Activated CD4-positive, alpha-beta T cell treated with anti-CD3 and anti-CD28 coated beads, Interleukin-2, amount 50 U/mL, for 48 hours (primary cell): Measurements from ENCODE around the gene PCYT1B.
A peak's percentile ranks its signal among the peaks of the same experiment; 100 is the strongest.

Source experiments
- DNase-seq, 2 experiments: peaks; one replicate each; pipeline ENCODE4 v3.0.0-alpha.2; 2020

Gene PCYT1B

GRCh38 chrX:24520472-24520871 is 126.7 kb downstream of the PCYT1B start:
- no peak for DNase-seq

GRCh38 chrX:24515447-24515846 is 131.7 kb downstream of the PCYT1B start:
- no peak for DNase-seq

- DNase-seq: peak; percentile 15 to 43
Measured at GRCh38 chrX:24513416-24513815, 133.7 kb downstream of the PCYT1B start.

- no peak for DNase-seq
Measured at GRCh38 chrX:24508375-24508774, 138.8 kb downstream of the PCYT1B start.
